Natural killer cell (primary cell): ENCODE measurements around the gene UAP1. TPM values are rescaled to one million over a fixed set of nuclear protein-coding genes. Genes with fewer than 3 reads are reported as not detected.

Source experiments
- ATAC-seq, 3 donors: fragments of 150-1000 bp in 2 of 3; fragments of 200-7000 bp in 1 of 3; cut with Tn5 transposase; 1 replicate in 1 of 3; 2 replicates in 2 of 3; pipeline ENCODE4 v1.10.0; 2021; ENCODE audit warnings: mild to moderate bottlenecking in 2 of 3, moderate library complexity in 2 of 3
- DNase-seq, 2 donors: peaks; one replicate each; pipeline versions ENCODE4 v3.0.0 to v3.0.0-alpha.2; 2013 to 2021; ENCODE audit warnings: mixed read lengths in 1 of 2
- H3K27ac ChIP-seq: one replicate; pipeline ENCODE4 v1.5.1; 2013; ENCODE audit warnings: mild to moderate bottlenecking, low read length
- H3K27me3 ChIP-seq: one replicate; pipeline ENCODE4 v1.6.1; 2013; ENCODE audit warnings: low read length; ENCODE audit not compliant: control insufficient read depth, insufficient read depth
- H3K36me3 ChIP-seq: one replicate; pipeline ENCODE4 v1.6.1; 2013; ENCODE audit warnings: low read length; ENCODE audit not compliant: control insufficient read depth, insufficient read depth
- H3K4me1 ChIP-seq: one replicate; pipeline ENCODE4 v1.6.1; 2013; ENCODE audit warnings: low read length; ENCODE audit not compliant: control insufficient read depth, insufficient read depth
- H3K4me3 ChIP-seq: one replicate; pipeline ENCODE4 v1.5.1; 2013; ENCODE audit warnings: low read length
- H3K9me3 ChIP-seq: one replicate; pipeline ENCODE4 v1.6.1; 2013; ENCODE audit warnings: low read length; ENCODE audit not compliant: control insufficient read depth, insufficient read depth
- H3K27ac Mint-ChIP-seq, 2 donors: one replicate each; pipeline ENCODE4 v1.8.0; 2022; ENCODE audit warnings: mild to moderate bottlenecking in 2 of 2, mixed read lengths in 2 of 2, moderate library complexity in 1 of 2
- H3K27me3 Mint-ChIP-seq, 2 donors: one replicate each; pipeline ENCODE4 v1.8.0; 2022; ENCODE audit warnings: low read depth in 2 of 2, mixed read lengths in 2 of 2
- H3K36me3 Mint-ChIP-seq: one replicate; pipeline ENCODE4 v1.8.0; 2022; ENCODE audit warnings: mixed read lengths
- H3K4me1 Mint-ChIP-seq, 2 donors: one replicate each; pipeline ENCODE4 v1.8.0; 2022; ENCODE audit warnings: mixed read lengths in 2 of 2
- H3K4me3 Mint-ChIP-seq: one replicate; pipeline ENCODE4 v1.8.0; 2022; ENCODE audit warnings: mild to moderate bottlenecking, moderate library complexity, mixed read lengths
- H3K9me3 Mint-ChIP-seq, 2 donors: one replicate each; pipeline ENCODE4 v1.8.0; 2022; ENCODE audit warnings: mixed read lengths in 2 of 2
- WGBS: methylation state at CpG from one replicate; pipeline ENCODE4 v1.1.7; 2013; ENCODE audit warnings: missing lambda C conversion rate; ENCODE audit not compliant: insufficient coverage; 5-methylcytosine and 5-hydroxymethylcytosine counted together
- intact Hi-C: fragments of 100-400 bp; cut with micrococcal nuclease; formaldehyde crosslinking; loops from one replicate; pipeline ENCODE4 v1.14.2; 2022
- total RNA-seq, 4 donors: library from RNA; stranded (reverse); fragments of 120-200 nt in 1 of 4; gene quantifications; one replicate each; pipeline versions ENCODE4 v1.2.3 to v1.2.4, GENCODE V29; 2013 to 2022
- TF ChIP-seq, protein P1 (sequence below): fragments of 200-600 bp; IDR thresholded peaks from one replicate; pipeline ENCODE4 v1.8.0; 2022; ENCODE audit warnings: antibody characterized with exemption

UAP1 gene
- total RNA-seq, 3 donors from 2014 or later (not counting 1 experiment from before 2014, with no cell fraction given): 69.2 to 109 (median 74.2) TPM

DNA sequence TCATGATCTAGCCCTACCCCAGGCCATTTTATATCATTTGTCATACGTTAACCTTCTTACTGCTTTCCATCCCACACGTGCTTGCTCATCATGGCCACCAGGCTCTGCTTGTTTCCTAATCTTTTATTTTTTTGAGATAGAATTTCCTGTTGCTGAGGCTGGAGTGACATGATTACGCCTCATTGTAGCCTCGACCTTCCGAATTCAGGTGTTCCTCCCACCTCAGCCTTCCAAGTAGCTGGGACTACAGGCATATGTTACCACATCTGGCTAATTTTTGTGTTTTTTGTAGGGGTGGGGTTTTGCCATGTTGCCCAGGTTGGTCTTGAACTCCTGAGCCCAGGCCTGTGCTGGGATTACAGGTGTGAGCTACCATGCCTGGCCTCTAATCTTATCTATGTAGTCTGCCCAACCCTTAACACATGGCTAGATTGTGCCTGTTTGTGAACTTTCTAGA, 3.3 kb downstream of the UAP1 start:
- Histone ChIP-seq H3K27me3 (no peaks in the 10 kb centered on the region), H3K36me3 (no peaks in the 10 kb centered on the region), H3K4me1 (peaks cover 14% of the 10 kb centered on the region), H3K4me3 (no peak overlapping the region), H3K27ac (no peak overlapping the region), H3K9me3 (no peaks in the 10 kb centered on the region)
- DNase-seq (no peak), ATAC-seq (no peak)
- TF ChIP-seq, protein P1, sequence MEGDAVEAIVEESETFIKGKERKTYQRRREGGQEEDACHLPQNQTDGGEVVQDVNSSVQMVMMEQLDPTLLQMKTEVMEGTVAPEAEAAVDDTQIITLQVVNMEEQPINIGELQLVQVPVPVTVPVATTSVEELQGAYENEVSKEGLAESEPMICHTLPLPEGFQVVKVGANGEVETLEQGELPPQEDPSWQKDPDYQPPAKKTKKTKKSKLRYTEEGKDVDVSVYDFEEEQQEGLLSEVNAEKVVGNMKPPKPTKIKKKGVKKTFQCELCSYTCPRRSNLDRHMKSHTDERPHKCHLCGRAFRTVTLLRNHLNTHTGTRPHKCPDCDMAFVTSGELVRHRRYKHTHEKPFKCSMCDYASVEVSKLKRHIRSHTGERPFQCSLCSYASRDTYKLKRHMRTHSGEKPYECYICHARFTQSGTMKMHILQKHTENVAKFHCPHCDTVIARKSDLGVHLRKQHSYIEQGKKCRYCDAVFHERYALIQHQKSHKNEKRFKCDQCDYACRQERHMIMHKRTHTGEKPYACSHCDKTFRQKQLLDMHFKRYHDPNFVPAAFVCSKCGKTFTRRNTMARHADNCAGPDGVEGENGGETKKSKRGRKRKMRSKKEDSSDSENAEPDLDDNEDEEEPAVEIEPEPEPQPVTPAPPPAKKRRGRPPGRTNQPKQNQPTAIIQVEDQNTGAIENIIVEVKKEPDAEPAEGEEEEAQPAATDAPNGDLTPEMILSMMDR: no peak
- intact Hi-C loops: loop anchor here (5.0 kb wide), 1 partner anchor 152 kb away; the partner anchor contains the start of gene SH2D1B
- Mint-ChIP-seq H3K27me3 (no peaks in the 10 kb centered on the region), H3K36me3 (peaks cover 14% of the 10 kb centered on the region), H3K4me1 (peaks cover 63 to 69% of the 10 kb centered on the region in 2 donors), H3K27ac (peak overlapping the region; percentile 61 to 82), H3K4me3 (peak overlapping the region; percentile 35), H3K9me3 (no peaks in the 10 kb centered on the region)
- WGBS: 66% methylated on average over 5 of the region's 5 CpGs

DNA sequence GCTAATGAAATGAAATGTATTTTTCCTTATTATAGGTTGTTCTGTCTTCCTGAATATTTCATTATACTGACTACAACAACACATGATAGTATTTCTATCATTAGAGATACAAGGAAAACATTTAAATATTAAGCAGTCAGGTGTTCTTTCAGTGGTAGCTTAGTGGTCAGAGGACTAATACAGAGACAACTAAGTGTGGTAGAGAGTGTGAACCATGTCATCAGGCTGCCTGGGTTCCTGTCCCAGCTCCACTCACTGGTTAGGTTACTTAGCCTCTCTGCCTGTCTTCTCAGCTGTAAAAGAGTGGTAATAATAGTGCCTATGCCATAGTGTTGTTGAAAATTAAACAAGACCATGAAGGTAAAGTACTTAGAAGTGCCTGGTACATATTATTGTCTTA, 3.9 kb downstream of the UAP1 start:
- H3K27ac Mint-ChIP-seq: peak overlapping the region; percentile 61 to 82
- peaks cover 13% of the 10 kb centered on the region for H3K4me1 ChIP-seq
- peak overlapping the region; percentile 19 for H3K4me3 Mint-ChIP-seq
- intact Hi-C loops: no loop called here
- H3K9me3 Mint-ChIP-seq: no peaks in the 10 kb centered on the region
- H3K4me1 Mint-ChIP-seq: peaks cover 63 to 66% of the 10 kb centered on the region in 2 donors
- no peak overlapping the region for H3K27ac ChIP-seq
- no peaks in the 10 kb centered on the region for H3K27me3 ChIP-seq
- no peaks in the 10 kb centered on the region for H3K27me3 Mint-ChIP-seq
- no peaks in the 10 kb centered on the region for H3K9me3 ChIP-seq
- H3K4me3 ChIP-seq: no peak overlapping the region
- H3K36me3 ChIP-seq: no peaks in the 10 kb centered on the region
- peaks cover 14% of the 10 kb centered on the region for H3K36me3 Mint-ChIP-seq
- no peak for DNase-seq
- peak in 1 of 3 donors; percentile 11 for ATAC-seq
- TF ChIP-seq, protein P1: no peak

DNA sequence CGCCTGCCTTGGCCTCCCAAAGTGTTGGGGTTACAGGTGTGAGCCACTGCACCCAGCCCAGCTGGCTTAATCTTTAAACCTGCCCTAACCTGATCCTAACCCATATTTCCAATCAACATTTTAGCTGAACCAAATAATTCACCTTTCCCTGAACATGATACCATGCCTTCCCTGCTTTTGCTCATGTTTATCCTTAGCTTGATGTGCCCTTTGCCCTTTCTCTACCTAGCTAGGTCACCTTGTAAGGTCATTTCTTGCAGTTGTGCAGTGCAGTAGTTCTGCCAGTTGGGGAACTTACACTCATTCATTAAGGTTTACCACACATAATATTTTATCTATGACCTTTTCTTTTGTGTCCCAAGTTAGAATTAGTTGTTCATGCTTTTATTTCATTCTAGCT, 5.3 kb downstream of the UAP1 start:
- Histone ChIP-seq H3K9me3 (no peaks in the 10 kb centered on the region), H3K4me3 (no peak overlapping the region), H3K27ac (no peak overlapping the region), H3K27me3 (no peaks in the 10 kb centered on the region), H3K4me1 (peaks cover 6% of the 10 kb centered on the region), H3K36me3 (no peaks in the 10 kb centered on the region)
- no peaks in the 10 kb centered on the region for H3K27me3 Mint-ChIP-seq
- H3K27ac Mint-ChIP-seq: peak overlapping the region in 1 of 2 donors; percentile 82
- peaks cover 14% of the 10 kb centered on the region for H3K36me3 Mint-ChIP-seq
- DNase-seq (no peak), ATAC-seq (no peak)
- intact Hi-C loops: no loop called here
- peaks cover 56 to 62% of the 10 kb centered on the region in 2 donors for H3K4me1 Mint-ChIP-seq
- no peaks in the 10 kb centered on the region for H3K9me3 Mint-ChIP-seq
- TF ChIP-seq, protein P1: no peak
- H3K4me3 Mint-ChIP-seq: no peak overlapping the region
- 95% methylated on average over 1 of the region's 1 CpG for WGBS

DNA sequence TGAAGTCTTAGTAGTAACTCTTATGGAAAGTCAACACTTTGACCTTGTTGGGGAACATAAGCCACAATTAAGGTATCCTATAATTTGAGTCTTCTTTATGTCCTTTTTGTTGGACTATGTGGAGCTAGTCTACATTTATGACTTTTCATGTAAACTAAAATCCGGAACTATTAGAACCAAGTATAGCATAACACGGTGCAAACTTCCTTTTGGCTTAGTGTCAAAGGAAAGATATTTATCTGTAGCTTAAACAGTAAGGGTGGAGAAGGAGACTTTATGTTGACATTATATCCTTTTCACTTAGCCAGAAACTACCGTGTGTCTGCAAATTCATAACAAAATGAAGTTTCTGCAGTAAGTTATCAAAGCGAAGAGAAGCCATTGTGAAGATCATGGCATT, 7.3 kb downstream of the UAP1 start:
- DNase-seq: no peak
- no peak for ATAC-seq
- peak overlapping the region in 1 of 2 donors; percentile 37 for H3K27ac Mint-ChIP-seq
- Histone ChIP-seq H3K36me3 (no peaks in the 10 kb centered on the region), H3K27me3 (no peaks in the 10 kb centered on the region), H3K4me3 (no peak overlapping the region), H3K27ac (no peak overlapping the region), H3K9me3 (no peaks in the 10 kb centered on the region), H3K4me1 (no peaks in the 10 kb centered on the region)
- H3K4me1 Mint-ChIP-seq: peaks cover 52 to 60% of the 10 kb centered on the region in 2 donors
- H3K27me3 Mint-ChIP-seq: no peaks in the 10 kb centered on the region
- TF ChIP-seq, protein P1: no peak
- 60% methylated on average over 1 of the region's 4 CpGs for WGBS
- H3K9me3 Mint-ChIP-seq: no peaks in the 10 kb centered on the region
- no peak overlapping the region for H3K4me3 Mint-ChIP-seq
- intact Hi-C loops: no loop called here
- peaks cover 14% of the 10 kb centered on the region for H3K36me3 Mint-ChIP-seq
